ENCODE data around the gene KIAA0232. TPM values are rescaled to one million over a fixed set of nuclear protein-coding genes. Genes with fewer than 3 reads are reported as not detected.
A peak's percentile ranks its signal among the peaks of the same experiment; 100 is the strongest.

The KIAA0232 gene
- total and polyA plus RNA-seq, 9 of the 15 experiments (the other 6 are each of a cell fraction or from before 2014, with no cell fraction given) = 3.5 to 17.4 (median 13.0) TPM

DNA sequence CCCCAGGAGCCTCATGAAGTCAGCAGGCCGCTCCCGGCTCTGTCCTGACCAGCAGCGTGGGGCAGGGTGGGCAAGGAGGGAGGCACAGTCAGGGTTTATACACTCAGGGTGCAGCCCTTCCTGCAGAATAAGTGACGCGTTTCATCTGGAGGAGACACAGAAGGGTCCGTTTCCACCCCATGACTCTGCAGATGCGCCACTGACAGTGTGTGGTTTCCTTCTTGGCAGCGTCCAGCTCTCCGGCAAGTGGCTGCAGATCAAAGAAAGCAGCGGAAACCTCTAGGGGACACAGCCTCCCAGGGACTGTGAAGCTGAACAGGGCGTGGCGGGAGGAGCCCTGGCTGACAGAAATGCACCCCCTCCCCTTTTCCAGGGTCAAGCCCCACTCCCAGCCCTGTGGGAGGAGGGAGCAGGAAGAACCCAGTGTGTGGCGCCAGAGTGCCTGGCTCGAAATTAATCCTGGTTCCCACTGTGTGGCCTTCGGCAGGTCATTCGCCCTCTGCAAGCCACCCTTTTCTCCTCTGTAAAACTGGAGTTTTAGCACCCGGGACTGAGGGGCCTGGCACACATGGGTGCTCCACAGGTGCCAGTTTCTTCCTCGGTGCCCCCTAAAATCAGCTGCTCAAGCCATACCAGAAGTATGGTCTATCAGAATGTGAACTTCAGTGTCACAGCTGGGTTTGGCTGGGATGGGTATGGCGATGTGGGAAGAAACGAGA lies 109.8 kb downstream of the KIAA0232 start (continued):
- TF ChIP-seq SMARCC2 (IDR thresholded peaks at IDR 0.05; ENCODE audit: low read depth) = no peak; the same call in 1 of the 2 replicates
- no peak for TF ChIP-seq TEAD2 (tag; IDR thresholded peaks at IDR 0.05)
- TF ChIP-seq XRCC4 (IDR thresholded peaks at IDR 0.05; ENCODE audit: extremely low read depth, insufficient read depth, insufficient read length) = no peak
- TF ChIP-seq ZNF311 (CRISPR knock-in tag; IDR thresholded peaks at IDR 0.05) = no peak
- no peak for TF ChIP-seq CBX8 (IDR thresholded peaks at IDR 0.05; ENCODE audit: borderline replicate concordance, extremely low read depth, low read depth, low read length, poor library complexity, severe bottlenecking)
- TF ChIP-seq LARP7 (IDR thresholded peaks at IDR 0.05) = no peak
- no peak for TF ChIP-seq NR4A1 (CRISPR knock-in tag; IDR thresholded peaks at IDR 0.05)
- TF ChIP-seq NR4A1 (tag; IDR thresholded peaks at IDR 0.05) = no peak
- TF ChIP-seq KLF6 (CRISPR knock-in tag; IDR thresholded peaks at IDR 0.05; ENCODE audit: borderline replicate concordance) = no peak
- TF ChIP-seq CBX3 (IDR thresholded peaks at IDR 0.05; ENCODE audit: borderline replicate concordance in 1 of 2, low read length in 2 of 2) = no peak; a peak in 1 of 3 replicates
- no peak for TF ChIP-seq TAF15 (IDR thresholded peaks at IDR 0.05; ENCODE audit: low read depth, low read length)
- no peak for TF ChIP-seq ZNF354B (CRISPR knock-in tag; IDR thresholded peaks at IDR 0.05)
- peak; percentile 52; the same call in 1 of the 2 replicates for TF ChIP-seq PHF8 (IDR thresholded peaks at IDR 0.05; ENCODE audit: borderline replicate concordance, low read length)
- no peak for TF ChIP-seq U2AF2 (optimal IDR thresholded peaks at IDR 0.05; ENCODE audit: low read depth, low read length)
- TF ChIP-seq ZNF444 (CRISPR knock-in tag; IDR thresholded peaks at IDR 0.05) = no peak
- no peak for TF ChIP-seq EZH2 (IDR thresholded peaks at IDR 0.05; ENCODE audit: borderline replicate concordance, low read depth, low read length)
- no peak for TF ChIP-seq EWSR1 (IDR thresholded peaks at IDR 0.05; ENCODE audit: borderline replicate concordance, low read depth, partially characterized antibody)
- TF ChIP-seq GTF3C2 (IDR thresholded peaks at IDR 0.05; ENCODE audit: borderline replicate concordance, extremely low read depth, insufficient read length) = no peak
- peak; percentile 39; the same call in 1 of the 2 replicates for TF ChIP-seq CREB1 (IDR thresholded peaks at IDR 0.05)
- peak; percentile 41; the same call in 1 of the 2 replicates for TF ChIP-seq CREB1 (CRISPR knock-in tag; IDR thresholded peaks at IDR 0.05)
- TF ChIP-seq, protein P1, sequence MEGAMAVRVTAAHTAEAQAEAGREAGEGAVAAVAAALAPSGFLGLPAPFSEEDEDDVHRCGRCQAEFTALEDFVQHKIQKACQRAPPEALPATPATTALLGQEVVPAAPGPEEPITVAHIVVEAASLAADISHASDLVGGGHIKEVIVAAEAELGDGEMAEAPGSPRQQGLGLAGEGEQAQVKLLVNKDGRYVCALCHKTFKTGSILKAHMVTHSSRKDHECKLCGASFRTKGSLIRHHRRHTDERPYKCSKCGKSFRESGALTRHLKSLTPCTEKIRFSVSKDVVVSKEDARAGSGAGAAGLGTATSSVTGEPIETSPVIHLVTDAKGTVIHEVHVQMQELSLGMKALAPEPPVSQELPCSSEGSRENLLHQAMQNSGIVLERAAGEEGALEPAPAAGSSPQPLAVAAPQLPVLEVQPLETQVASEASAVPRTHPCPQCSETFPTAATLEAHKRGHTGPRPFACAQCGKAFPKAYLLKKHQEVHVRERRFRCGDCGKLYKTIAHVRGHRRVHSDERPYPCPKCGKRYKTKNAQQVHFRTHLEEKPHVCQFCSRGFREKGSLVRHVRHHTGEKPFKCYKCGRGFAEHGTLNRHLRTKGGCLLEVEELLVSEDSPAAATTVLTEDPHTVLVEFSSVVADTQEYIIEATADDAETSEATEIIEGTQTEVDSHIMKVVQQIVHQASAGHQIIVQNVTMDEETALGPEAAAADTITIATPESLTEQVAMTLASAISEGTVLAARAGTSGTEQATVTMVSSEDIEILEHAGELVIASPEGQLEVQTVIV (CRISPR knock-in tag; IDR thresholded peaks at IDR 0.05; ENCODE audit: borderline replicate concordance) = no peak
- TF ChIP-seq TCF7 (IDR thresholded peaks at IDR 0.05; ENCODE audit: borderline replicate concordance) = peak; percentile 97

Measured in K562 (cell line).